H1 (cell line): ENCODE data around the gene CYP1B1. TPM values are rescaled to one million over a fixed set of nuclear protein-coding genes. Genes with fewer than 3 reads are reported as not detected.

Experiments
- CTCF ChIA-PET: fragments of 300-600 bp; sonication (Branson Sonifier 250); formaldehyde crosslinking; loops from one replicate; lab custom pipeline; 2021; ENCODE audit not compliant: partially characterized antibody; lab: Charles Lee
- POLR2A ChIA-PET: fragments of 300-600 bp; sonication (Branson Sonifier 250); formaldehyde crosslinking; loops from one replicate; lab custom pipeline; 2021; ENCODE audit warnings: inconsistent platforms; ENCODE audit not compliant: partially characterized antibody; lab: Charles Lee
- DNase-seq, 2 experiments: peaks; one replicate each; pipeline versions ENCODE4 v3.0.0 to v3.0.0-alpha.2; 2010 to 2022; ENCODE audit warnings: low spot score in 2 of 2, low read depth in 1 of 2, mixed read lengths in 1 of 2
- FAIRE-seq: peaks from 2 replicates; lab custom pipeline; 2011; peaks lifted over from hg19 to GRCh38; lab: Jason Lieb, UNC
- H2AFZ ChIP-seq: 2 replicates; pipeline ENCODE4 v1.8.1; 2012; ENCODE audit warnings: low read length, inconsistent platforms
- H2AK5ac ChIP-seq: 2 replicates; pipeline ENCODE4 v1.6.1; 2013; ENCODE audit warnings: low read depth, low read length
- H2BK120ac ChIP-seq: replicated peaks from 2 replicates; pipeline ENCODE3; 2013; ENCODE audit warnings: low read depth, low read length, inconsistent platforms
- H2BK12ac ChIP-seq: 2 replicates; pipeline ENCODE4 v1.6.1; 2013; ENCODE audit warnings: low read depth, low read length
- H2BK15ac ChIP-seq: 2 replicates; pipeline ENCODE4 v1.6.1; 2013; ENCODE audit warnings: low read length
- H2BK20ac ChIP-seq: 2 replicates; pipeline ENCODE4 v1.6.1; 2013; ENCODE audit warnings: low read length
- H2BK5ac ChIP-seq: 2 replicates; pipeline ENCODE4 v1.6.1; 2013; ENCODE audit warnings: low read depth, low read length
- H3K14ac ChIP-seq: 2 replicates; pipeline ENCODE4 v1.6.1; 2013; ENCODE audit warnings: inconsistent platforms; ENCODE audit not compliant: insufficient read length
- H3K18ac ChIP-seq: 2 replicates; pipeline ENCODE4 v1.6.1; 2013; ENCODE audit warnings: low read length; ENCODE audit errors: extremely low read depth
- H3K23ac ChIP-seq: 2 replicates; pipeline ENCODE4 v1.6.1; 2013; ENCODE audit warnings: inconsistent platforms; ENCODE audit not compliant: insufficient read length
- H3K23me2 ChIP-seq: 2 replicates; pipeline ENCODE4 v1.6.1; 2013; ENCODE audit warnings: low read depth, low read length
- H3K27ac ChIP-seq: 2 replicates; pipeline ENCODE4 v1.6.1; 2011; ENCODE audit warnings: low read depth, low read length, inconsistent platforms
- H3K27me3 ChIP-seq, 4 experiments: replicated peaks in 1 of 4; 1 replicate in 1 of 4; 2 replicates in 3 of 4; pipeline versions ENCODE4 v1.6.1 to v1.8.1; 2011 to 2013; ENCODE audit warnings: low read length in 3 of 4, mild to moderate bottlenecking in 3 of 4, inconsistent platforms in 2 of 4, mixed read lengths in 2 of 4, moderate library complexity in 1 of 4; ENCODE audit not compliant: control insufficient read depth in 3 of 4, insufficient read depth in 3 of 4; ENCODE audit errors: extremely low read depth in 1 of 4
- H3K36me3 ChIP-seq, 4 experiments: 2 replicates each; pipeline versions ENCODE4 v1.6.1 to v1.8.1; 2011 to 2013; ENCODE audit warnings: mild to moderate bottlenecking in 4 of 4, low read length in 3 of 4, moderate library complexity in 2 of 4, control low read depth in 1 of 4, inconsistent platforms in 1 of 4; ENCODE audit not compliant: insufficient read depth in 4 of 4, control insufficient read depth in 2 of 4
- H3K4ac ChIP-seq: replicated peaks from 2 replicates; pipeline ENCODE3; 2013; ENCODE audit warnings: low read length, low read depth, mixed read lengths, inconsistent platforms; ENCODE audit not compliant: insufficient read length
- H3K4me1 ChIP-seq, 4 experiments: replicated peaks in 1 of 4; 1 replicate in 1 of 4; 2 replicates in 3 of 4; pipeline versions ENCODE4 v1.6.1 to v1.8.1; 2011 to 2013; ENCODE audit warnings: low read length in 3 of 4, inconsistent platforms in 2 of 4, mixed read lengths in 1 of 4; ENCODE audit not compliant: insufficient read depth in 4 of 4, control insufficient read depth in 3 of 4
- H3K4me2 ChIP-seq, 2 experiments: 2 replicates each; pipeline versions ENCODE4 v1.6.1 to v1.8.1; 2011 to 2013; ENCODE audit warnings: low read depth in 2 of 2, low read length in 2 of 2, control low read depth in 1 of 2, inconsistent platforms in 1 of 2, mild to moderate bottlenecking in 1 of 2; ENCODE audit not compliant: insufficient read depth in 1 of 2
- H3K4me3 ChIP-seq, 4 experiments: fragments of 200-600, 300-600 bp in 1 of 4; sonication (generic), shearing (Covaris generic), sonication (Bioruptor Twin) in 1 of 4; 2 replicates each; pipeline versions ENCODE4 v1.5.1 to v1.8.1; 2011 to 2016; ENCODE audit warnings: low read length in 4 of 4, low read depth in 3 of 4, control low read depth in 2 of 4, inconsistent platforms in 2 of 4, mild to moderate bottlenecking in 2 of 4, mixed read lengths in 1 of 4, moderate library complexity in 1 of 4; ENCODE audit not compliant: insufficient read depth in 2 of 4; ENCODE audit errors: extremely low read depth in 1 of 4
- H3K56ac ChIP-seq: replicated peaks from 2 replicates; pipeline ENCODE3; 2013; ENCODE audit warnings: low read depth, mild to moderate bottlenecking, mixed read lengths, low read length, inconsistent platforms; ENCODE audit not compliant: insufficient read length
- H3K79me1 ChIP-seq: 2 replicates; pipeline ENCODE4 v1.6.1; 2013; ENCODE audit warnings: low read depth, low read length, control low read depth
- H3K79me2 ChIP-seq, 2 experiments: 2 replicates each; pipeline versions ENCODE4 v1.6.1 to v1.8.1; 2012 to 2013; ENCODE audit warnings: low read length in 2 of 2, mild to moderate bottlenecking in 2 of 2, inconsistent platforms in 1 of 2; ENCODE audit not compliant: insufficient read depth in 2 of 2, control insufficient read depth in 1 of 2
- H3K9ac ChIP-seq, 4 experiments: replicated peaks in 1 of 4; 1 replicate in 1 of 4; 2 replicates in 3 of 4; pipeline versions ENCODE4 v1.6.1 to v1.8.1; 2011 to 2013; ENCODE audit warnings: low read depth in 3 of 4, low read length in 3 of 4, control low read depth in 2 of 4, mild to moderate bottlenecking in 2 of 4, moderate library complexity in 2 of 4, inconsistent platforms in 1 of 4; ENCODE audit errors: extremely low read depth in 1 of 4
- H3K9me3 ChIP-seq, 2 experiments: 2 replicates each; pipeline versions ENCODE4 v1.6.1 to v1.8.1; 2012 to 2013; ENCODE audit warnings: mild to moderate bottlenecking in 2 of 2, moderate library complexity in 2 of 2, control low read depth in 1 of 2, inconsistent platforms in 1 of 2, low read depth in 1 of 2, low read length in 1 of 2, mixed read lengths in 1 of 2; ENCODE audit not compliant: insufficient read depth in 2 of 2
- H4K20me1 ChIP-seq, 2 experiments: replicated peaks in 1 of 2; 2 replicates each; pipeline versions ENCODE3 to v1.8.1; 2011 to 2013; ENCODE audit warnings: inconsistent platforms in 2 of 2, low read length in 2 of 2, mild to moderate bottlenecking in 1 of 2; ENCODE audit not compliant: insufficient read depth in 2 of 2, control insufficient read depth in 1 of 2
- H4K5ac ChIP-seq: 2 replicates; pipeline ENCODE4 v1.6.1; 2013; ENCODE audit warnings: low read length, low read depth, mixed read lengths, inconsistent platforms; ENCODE audit not compliant: insufficient read length
- H4K8ac ChIP-seq: 2 replicates; pipeline ENCODE4 v1.8.0; 2013; ENCODE audit warnings: mild to moderate bottlenecking, moderate library complexity, low read length, inconsistent platforms; ENCODE audit not compliant: insufficient read depth; ENCODE audit errors: extremely low read depth
- H4K91ac ChIP-seq: replicated peaks from 2 replicates; pipeline ENCODE3; 2013; ENCODE audit warnings: low read length, mixed read lengths, inconsistent platforms; ENCODE audit not compliant: insufficient read length
- CHD1 ChIP-seq: IDR thresholded peaks from 2 replicates; pipeline ENCODE4 v1.6.1; 2012; ENCODE audit warnings: low read depth, low read length, improper control_type of control experiment
- CHD2 ChIP-seq: IDR thresholded peaks from 2 replicates; pipeline ENCODE4 v1.6.1; 2012; ENCODE audit warnings: low read length, improper control_type of control experiment
- GABPA ChIP-seq: IDR thresholded peaks from 2 replicates; pipeline ENCODE4 v1.6.1; 2011; ENCODE audit warnings: mild to moderate bottlenecking, low read length, moderate library complexity, borderline replicate concordance; ENCODE audit not compliant: insufficient read depth
- HDAC6 ChIP-seq: IDR thresholded peaks from one replicate; pipeline ENCODE4 v1.7.1; 2012; ENCODE audit warnings: low read depth, mild to moderate bottlenecking, inconsistent platforms, low read length, moderate library complexity
- JUND ChIP-seq: IDR thresholded peaks from 2 replicates; pipeline ENCODE4 v1.6.1; 2011; ENCODE audit warnings: mild to moderate bottlenecking, improper control_type of control experiment, low read length
- PHF8 ChIP-seq: fragments of 200-600 bp; sonication (generic); conservative IDR thresholded peaks from 2 replicates; pipeline ENCODE4 v1.7.1; 2012; ENCODE audit warnings: low read depth, mild to moderate bottlenecking, inconsistent platforms, low read length, moderate library complexity
- RBBP5 ChIP-seq: IDR thresholded peaks from 2 replicates; pipeline ENCODE4 v1.7.1; 2012; ENCODE audit warnings: low read depth, mild to moderate bottlenecking, inconsistent platforms, low read length, moderate library complexity, borderline replicate concordance
- RFX5 ChIP-seq: IDR thresholded peaks from 2 replicates; pipeline ENCODE4 v1.6.1; 2011; ENCODE audit warnings: low read depth, low read length, improper control_type of control experiment, borderline replicate concordance
- SIX5 ChIP-seq: IDR thresholded peaks from 2 replicates; pipeline ENCODE4 v1.6.1; 2011; ENCODE audit warnings: mild to moderate bottlenecking, low read depth, low read length
- SP2 ChIP-seq: IDR thresholded peaks from 2 replicates; pipeline ENCODE4 v1.6.1; 2012; ENCODE audit warnings: mild to moderate bottlenecking, low read length, inconsistent platforms
- SUZ12 ChIP-seq: fragments of 200-600 bp; sonication (generic); IDR thresholded peaks from 2 replicates; pipeline ENCODE4 v1.6.1; 2012; ENCODE audit warnings: mild to moderate bottlenecking, inconsistent platforms, low read length, moderate library complexity, mixed read lengths
- ZNF274 ChIP-seq: IDR thresholded peaks from 2 replicates; pipeline ENCODE4 v1.7.0; 2012; ENCODE audit warnings: low read length, borderline replicate concordance; ENCODE audit errors: extremely low read depth
- WGBS, 2 experiments: shearing (Covaris generic) in 1 of 2; methylation state at CpG; one replicate each; pipeline versions ENCODE4 v1.1.6 to v1.1.7; 2013 to 2015; ENCODE audit warnings: low lambda C conversion rate in 2 of 2, mixed read lengths in 2 of 2, inconsistent platforms in 1 of 2, low coverage in 1 of 2, missing lambda C conversion rate in 1 of 2; ENCODE audit not compliant: insufficient replicate concordance in 2 of 2, insufficient coverage in 1 of 2, insufficient read length in 1 of 2; ENCODE audit errors: extremely low coverage in 1 of 2, missing lambda C conversion rate in 1 of 2; 5-methylcytosine and 5-hydroxymethylcytosine counted together
- polyA plus RNA-seq, 7 experiments: library from polyadenylated mRNA; depleted of rRNA in 3 of 7; stranded (reverse) in 5 of 7; unstranded in 2 of 7; fragments of >200 nt in 5 of 7; fragments of 200-250 nt in 2 of 7; gene quantifications; 1 replicate in 5 of 7; 2 replicates in 1 of 7; 4 replicates in 1 of 7; pipeline versions ENCODE4 v1.2.1 to v1.2.3, GENCODE V29; 2011 to 2013; ENCODE audit warnings: missing spikeins in 2 of 7, mixed read lengths in 2 of 7
- total RNA-seq: library from RNA; stranded (reverse); fragmentation: NEBNext Ultra II Directional; extraction: Animal tissue kit (Norgen Biotek cat#: 25700); gene quantifications from 2 replicates; pipeline ENCODE4 v1.2.1, GENCODE V29; 2021
- TF ChIP-seq, protein P1 (sequence below): IDR thresholded peaks from 2 replicates; pipeline ENCODE4 v1.6.1; 2011; ENCODE audit warnings: low read depth, mild to moderate bottlenecking, low read length; ENCODE audit not compliant: insufficient read depth

The CYP1B1 gene
- total and polyA plus RNA-seq, 2 of the 8 experiments (the other 6 are each of a cell fraction or from before 2014, with no cell fraction given): 1.3 to 5.7 TPM

DNA sequence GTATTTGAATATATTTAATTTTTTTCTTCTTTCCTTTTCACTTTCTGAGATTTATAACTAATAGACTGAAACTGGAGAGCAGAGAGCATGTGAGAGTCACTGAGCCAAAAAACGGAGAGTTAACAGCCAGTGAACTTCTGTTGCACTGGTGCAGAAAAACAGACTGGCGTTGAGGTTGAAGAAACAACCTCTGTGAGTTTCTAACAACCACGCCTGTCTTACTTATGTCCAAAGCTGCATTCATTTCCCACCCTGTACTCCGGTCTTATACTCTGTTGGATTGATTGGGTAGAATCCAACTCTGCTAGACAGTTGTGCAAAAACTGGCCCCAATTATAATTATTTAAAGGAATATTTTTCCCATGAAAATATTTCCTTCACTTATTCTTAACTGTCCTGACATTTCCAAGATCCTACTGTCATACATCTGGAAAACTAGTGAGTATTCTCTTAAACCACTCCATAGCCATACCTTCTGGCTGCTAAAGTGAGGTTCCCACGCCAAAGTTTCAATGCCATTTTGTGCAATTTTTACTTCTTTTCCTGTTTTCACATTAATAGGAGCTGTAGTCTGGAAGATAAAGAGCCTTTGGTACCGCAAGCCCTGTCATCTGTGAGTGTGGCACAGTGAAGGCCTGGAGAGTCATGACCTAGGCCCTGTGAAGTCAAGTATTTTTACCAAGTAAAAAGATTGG lies 9.4 kb downstream of the CYP1B1 start:
- no peak overlapping the region for H2BK5ac ChIP-seq
- no peak overlapping the region for H3K4ac ChIP-seq
- POLR2A ChIA-PET: interaction anchor here (1.0 kb wide), 1 partner anchor 8 kb away, joined by 3 read pairs; no protein-coding TSS in a partner anchor
- H3K9ac ChIP-seq: no peak overlapping the region
- H2AK5ac ChIP-seq: no peak overlapping the region
- no peaks in the 10 kb centered on the region for H3K79me1 ChIP-seq
- no peak overlapping the region for H3K14ac ChIP-seq
- H3K18ac ChIP-seq: no peak overlapping the region
- H3K4me1 ChIP-seq: no peaks in the 10 kb centered on the region
- H2BK20ac ChIP-seq: no peak overlapping the region
- WGBS, 2 experiments: 77% methylated on average over 6 of the region's 6 CpGs; no CpG with 5 or more reads in 1 of the 2 experiments
- H3K36me3 ChIP-seq: no peaks in the 10 kb centered on the region
- no peak overlapping the region for H4K5ac ChIP-seq
- H3K23ac ChIP-seq: no peak overlapping the region
- H2BK15ac ChIP-seq: no peak overlapping the region
- no peak overlapping the region for H3K56ac ChIP-seq
- H3K27me3 ChIP-seq: peaks cover 0 to 6% (median 2%) of the 10 kb centered on the region in 4 experiments; a peak in 3 of 7 replicates
- CTCF ChIA-PET: interaction anchor here (2.6 kb wide), 1 partner anchor 28 kb away, joined by 8 read pairs; no protein-coding TSS in a partner anchor
- no peaks in the 10 kb centered on the region for H3K23me2 ChIP-seq
- H3K4me2 ChIP-seq: no peak overlapping the region
- no peak overlapping the region for H2AFZ ChIP-seq
- no peaks in the 10 kb centered on the region for H3K79me2 ChIP-seq
- H2BK12ac ChIP-seq: no peak overlapping the region
- H2BK120ac ChIP-seq: no peak overlapping the region
- H3K9me3 ChIP-seq: no peaks in the 10 kb centered on the region
- H3K27ac ChIP-seq: no peak overlapping the region
- H4K91ac ChIP-seq: no peak overlapping the region
- no peak overlapping the region for H4K8ac ChIP-seq
- H4K20me1 ChIP-seq: no peaks in the 10 kb centered on the region
- DNase-seq: no peak
- H3K4me3 ChIP-seq: no peak overlapping the region
- FAIRE-seq: no peak
- TF ChIP-seq CHD1 (no peak), RBBP5 (no peak), PHF8 (no peak), RFX5 (no peak), GABPA (no peak), JUND (no peak), CHD2 (no peak), SIX5 (no peak), ZNF274 (no peak), SUZ12 (no peak), HDAC6 (no peak), SP2 (no peak)
- TF ChIP-seq, protein P1, sequence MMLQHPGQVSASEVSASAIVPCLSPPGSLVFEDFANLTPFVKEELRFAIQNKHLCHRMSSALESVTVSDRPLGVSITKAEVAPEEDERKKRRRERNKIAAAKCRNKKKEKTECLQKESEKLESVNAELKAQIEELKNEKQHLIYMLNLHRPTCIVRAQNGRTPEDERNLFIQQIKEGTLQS: no peak
